Hepatocyte (in vitro differentiated cells): ENCODE data around the gene MREG.

Source experiments
- CTCF ChIP-seq: fragments of 200-600 bp; sonication (generic); IDR thresholded peaks from 2 replicates; pipeline ENCODE4 v1.5.1; 2016; ENCODE audit warnings: antibody characterized with exemption, mild to moderate bottlenecking; ENCODE audit not compliant: poor library complexity
- EZH2phosphoT487 ChIP-seq: fragments of 200-600 bp; sonication (generic); IDR thresholded peaks from one replicate; pipeline ENCODE4 v1.6.1; 2018; ENCODE audit warnings: antibody characterized with exemption, mild to moderate bottlenecking, low read depth, moderate library complexity; ENCODE audit not compliant: unreplicated experiment, severe bottlenecking

- TF ChIP-seq CTCF, result no peak
- TF ChIP-seq EZH2phosphoT487, result no peak
These were observed 103.2 kb downstream of the MREG start for GRCh38 chr2:215910180-215910579.
